HT-29 (cell line): ENCODE data around the gene FOXG1. TPM values are rescaled to one million over a fixed set of nuclear protein-coding genes. Genes with fewer than 3 reads are reported as not detected.

ENCODE experiments used
- DNase-seq: peaks from one replicate; pipeline ENCODE4 v3.0.0-alpha.2; 2015; ENCODE audit warnings: low spot score
- total RNA-seq: library from RNA; depleted of rRNA; stranded (reverse); fragments of >200 nt; shearing (Covaris generic); gene quantifications from 2 replicates; pipeline ENCODE4 v1.2.3, GENCODE V29; 2014

FOXG1 gene
- total RNA-seq, 1 experiment from 2014 or later: not detected

- DNase-seq: no peak
Measured at GRCh38 chr14:28761438-28762291, 4.9 kb upstream of the FOXG1 start.

GRCh38 chr14:28762303-28762954 is 4.2 kb upstream of the FOXG1 start:
- no peak for DNase-seq

- DNase-seq: no peak
Measured at GRCh38 chr14:28762955-28763326, 3.6 kb upstream of the FOXG1 start.

GRCh38 chr14:28763751-28764256 is 2.8 kb upstream of the FOXG1 start:
- no peak for DNase-seq

- DNase-seq: no peak
Measured at GRCh38 chr14:28764257-28765160, 2.1 kb upstream of the FOXG1 start.

- DNase-seq: no peak
Measured at GRCh38 chr14:28765169-28765830, 1.3 kb upstream of the FOXG1 start.

- no peak for DNase-seq
Measured at GRCh38 chr14:28765831-28766468, 637 bp upstream of the FOXG1 start.

- no peak for DNase-seq
Measured at GRCh38 chr14:28767030-28767852, 654 bp downstream of the FOXG1 start.

- DNase-seq: no peak
Measured at GRCh38 chr14:28767853-28768741, 1.5 kb downstream of the FOXG1 start.

GRCh38 chr14:28769276-28769880 is 2.8 kb downstream of the FOXG1 start:
- no peak for DNase-seq

GRCh38 chr14:28770061-28770460 is 3.5 kb downstream of the FOXG1 start:
- DNase-seq: no peak

GRCh38 chr14:28770630-28771029 is 4.0 kb downstream of the FOXG1 start:
- DNase-seq: no peak

GRCh38 chr14:28771168-28771567 is 4.6 kb downstream of the FOXG1 start:
- no peak for DNase-seq

GRCh38 chr14:28772613-28773012 is 6.0 kb downstream of the FOXG1 start:
- no peak for DNase-seq

- DNase-seq: no peak
Measured at GRCh38 chr14:28773176-28773575, 6.6 kb downstream of the FOXG1 start.

- no peak for DNase-seq
Measured at GRCh38 chr14:28773861-28774691, 7.5 kb downstream of the FOXG1 start.
